ENCODE results near the gene NR1D1. TPM values are rescaled to one million over a fixed set of nuclear protein-coding genes. Genes with fewer than 3 reads are reported as not detected.

NR1D1 gene
- total RNA-seq, 1 experiment from 2014 or later = 63.7 TPM

DNA sequence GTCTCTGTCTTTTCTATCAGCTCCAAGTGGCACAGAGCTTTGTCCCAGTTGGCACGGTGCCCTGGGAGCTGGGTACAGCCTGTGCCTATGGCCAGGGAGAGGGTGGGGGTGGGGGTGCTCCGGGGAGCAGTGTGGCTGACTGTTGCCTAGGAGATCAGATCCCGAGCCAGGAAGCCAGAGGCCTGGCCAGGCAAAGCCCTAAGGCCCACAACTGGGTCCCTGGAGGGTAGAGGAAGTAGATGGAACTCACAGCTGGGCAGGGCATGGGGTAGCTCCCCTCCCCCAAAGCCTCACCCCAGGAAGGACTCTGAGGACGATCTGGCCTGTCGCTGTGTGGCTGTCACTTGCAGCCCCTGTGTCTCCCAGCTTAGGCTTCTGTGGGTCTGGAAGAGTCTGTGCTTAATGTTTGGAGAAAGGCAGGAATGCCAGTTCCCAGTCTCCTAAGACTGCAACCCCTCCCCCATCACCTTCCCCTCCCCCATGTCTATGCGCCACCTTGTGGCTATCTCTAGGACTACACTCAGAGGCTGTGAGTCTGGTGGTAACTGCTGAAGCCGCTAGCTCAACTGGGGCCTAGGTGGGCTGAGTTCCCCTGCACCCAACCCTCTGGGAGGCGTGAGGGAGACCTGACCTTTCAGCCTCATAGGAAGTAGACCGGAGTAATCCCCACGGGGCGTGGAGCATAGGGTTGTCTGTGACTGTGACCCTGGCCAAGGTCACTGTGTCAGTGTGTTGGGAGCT lies 25.0 kb downstream of the NR1D1 start:
- H3K4me2 ChIP-seq (ENCODE audit: low read length) = peak overlapping the region; percentile 57
- H3K27me3 ChIP-seq (ENCODE audit: insufficient read depth, low read length) = no peaks in the 10 kb centered on the region
- ChIA-PET RAD21 (ENCODE audit: low non-redundant PET in 1 of 2, low total read pairs in 2 of 2, uncharacterized antibody in 2 of 2, unreplicated experiment in 2 of 2) (interaction anchor here (0.6 to 1.4 kb wide), 5 partner anchors 21 to 40 kb away, joined by 3 to 6 read pairs (median 3); partner anchors contain the start of gene MED24 (in 1 of the 2)), CTCF (interaction anchor here (0.6 to 2.7 kb wide), 21 partner anchors 9 to 1942 kb away, joined by 3 to 36 read pairs (median 5); partner anchors contain the start of genes DNAJC7, MED24 and NR1D1), POLR2A (interaction anchor here (0.8 to 1.8 kb wide), 4 partner anchors 11 to 25 kb away, joined by 3 to 18 read pairs (median 5); partner anchors contain the start of genes MED24 and NR1D1)
- DNase-seq (ENCODE audit: low read depth, low spot score) (no peak), ATAC-seq (peak; percentile 76)
- peaks cover 50 to 52% of the 10 kb centered on the region in 2 experiments for H3K4me1 ChIP-seq (ENCODE audit: control insufficient read depth in 1 of 2, insufficient read depth in 2 of 2, low read length in 2 of 2)
- H3K9me2 ChIP-seq (ENCODE audit: insufficient read depth) = no peaks in the 10 kb centered on the region
- no peaks in the 10 kb centered on the region; the same call in 1 of the 2 replicates for H3K79me2 ChIP-seq (ENCODE audit: insufficient read depth, low read length)
- no peak overlapping the region for H2AFZ ChIP-seq (ENCODE audit: low read depth, low read length, poor library complexity, severe bottlenecking)
- H3K4me3 ChIP-seq (replicated peaks in 1 of 2; ENCODE audit: low read depth in 1 of 2, low read length in 2 of 2) = no peak overlapping the region
- peak overlapping the region; percentile 52; the same call in 1 of the 2 replicates for H3K27ac ChIP-seq (ENCODE audit: low read depth, low read length)
- no peaks in the 10 kb centered on the region for H3K36me3 ChIP-seq (ENCODE audit: control insufficient read depth in 1 of 2, insufficient read depth in 2 of 2, low read length in 2 of 2)
- no TSS peak for BruUV-seq (replicated peaks)
- TF ChIP-seq, protein P1, sequence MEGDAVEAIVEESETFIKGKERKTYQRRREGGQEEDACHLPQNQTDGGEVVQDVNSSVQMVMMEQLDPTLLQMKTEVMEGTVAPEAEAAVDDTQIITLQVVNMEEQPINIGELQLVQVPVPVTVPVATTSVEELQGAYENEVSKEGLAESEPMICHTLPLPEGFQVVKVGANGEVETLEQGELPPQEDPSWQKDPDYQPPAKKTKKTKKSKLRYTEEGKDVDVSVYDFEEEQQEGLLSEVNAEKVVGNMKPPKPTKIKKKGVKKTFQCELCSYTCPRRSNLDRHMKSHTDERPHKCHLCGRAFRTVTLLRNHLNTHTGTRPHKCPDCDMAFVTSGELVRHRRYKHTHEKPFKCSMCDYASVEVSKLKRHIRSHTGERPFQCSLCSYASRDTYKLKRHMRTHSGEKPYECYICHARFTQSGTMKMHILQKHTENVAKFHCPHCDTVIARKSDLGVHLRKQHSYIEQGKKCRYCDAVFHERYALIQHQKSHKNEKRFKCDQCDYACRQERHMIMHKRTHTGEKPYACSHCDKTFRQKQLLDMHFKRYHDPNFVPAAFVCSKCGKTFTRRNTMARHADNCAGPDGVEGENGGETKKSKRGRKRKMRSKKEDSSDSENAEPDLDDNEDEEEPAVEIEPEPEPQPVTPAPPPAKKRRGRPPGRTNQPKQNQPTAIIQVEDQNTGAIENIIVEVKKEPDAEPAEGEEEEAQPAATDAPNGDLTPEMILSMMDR (IDR thresholded peaks at IDR 0.05 in 2 of 3, conservative IDR thresholded peaks at IDR 0.05 in 1 of 3; ENCODE audit: borderline replicate concordance in 1 of 3, insufficient read depth in 1 of 3, low read depth in 2 of 3, low read length in 2 of 3) = peak in 2 of 3 experiments; percentile 90 to 91; a peak in 5 of 6 replicates
- TF ChIP-seq YY1 (IDR thresholded peaks at IDR 0.05; ENCODE audit: extremely low read depth, insufficient replicate concordance, low read depth, low read length) = peak; percentile 49
- TF ChIP-seq ZFX (IDR thresholded peaks at IDR 0.05) = no peak; the same call in 1 of the 2 replicates
- no peaks in the 10 kb centered on the region for H4K20me1 ChIP-seq (ENCODE audit: insufficient read depth)
- intact Hi-C loops (cut with micrococcal nuclease) = no loop called here
- H3K9ac ChIP-seq (ENCODE audit: low read length) = no peak overlapping the region
- H3K9me3 ChIP-seq (ENCODE audit: control insufficient read depth in 1 of 2, insufficient read depth in 1 of 2, low read depth in 1 of 2, low read length in 2 of 2) = no peaks in the 10 kb centered on the region

DNA sequence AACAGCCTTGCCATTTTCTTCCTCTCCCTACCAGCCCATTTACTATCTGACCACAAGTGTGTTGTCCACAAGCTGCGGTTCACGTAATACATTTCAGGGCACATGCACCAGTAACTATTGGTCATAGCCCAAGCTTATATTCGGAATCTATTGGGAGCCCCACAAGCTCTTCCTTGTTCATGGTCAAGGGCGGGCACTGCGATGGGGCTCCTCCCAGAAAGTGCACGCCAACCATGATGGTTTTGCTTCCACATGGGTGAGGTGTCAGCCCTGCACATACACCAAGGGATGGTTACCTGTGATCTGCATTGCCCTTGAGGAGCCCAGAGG lies 25.6 kb downstream of the NR1D1 start:
- ATAC-seq (no peak), DNase-seq (ENCODE audit: low read depth, low spot score) (no peak)
- ChIA-PET RAD21 (ENCODE audit: low non-redundant PET in 1 of 2, low total read pairs in 2 of 2, uncharacterized antibody in 2 of 2, unreplicated experiment in 2 of 2) (interaction anchor here in 1 of 2 experiments (1.4 kb wide), 1 partner anchor 39 kb away, joined by 6 read pairs; no protein-coding TSS in a partner anchor), POLR2A (interaction anchor here (0.6 to 1.8 kb wide), 4 partner anchors 21 to 46 kb away, joined by 3 to 18 read pairs (median 5); partner anchors contain the start of genes MED24 and NR1D1), CTCF (interaction anchor here (0.6 to 2.7 kb wide), 19 partner anchors 9 to 143 kb away, joined by 3 to 36 read pairs (median 5); partner anchors contain the start of genes MED24 and NR1D1)
- H3K27me3 ChIP-seq (ENCODE audit: insufficient read depth, low read length) = no peaks in the 10 kb centered on the region
- no peaks in the 10 kb centered on the region for H4K20me1 ChIP-seq (ENCODE audit: insufficient read depth)
- H2AFZ ChIP-seq (ENCODE audit: low read depth, low read length, poor library complexity, severe bottlenecking) = no peak overlapping the region
- peaks cover 55 to 57% of the 10 kb centered on the region in 2 experiments for H3K4me1 ChIP-seq (ENCODE audit: control insufficient read depth in 1 of 2, insufficient read depth in 2 of 2, low read length in 2 of 2)
- H3K9me3 ChIP-seq (ENCODE audit: control insufficient read depth in 1 of 2, insufficient read depth in 1 of 2, low read depth in 1 of 2, low read length in 2 of 2) = no peaks in the 10 kb centered on the region
- H3K36me3 ChIP-seq (ENCODE audit: control insufficient read depth in 1 of 2, insufficient read depth in 2 of 2, low read length in 2 of 2) = no peaks in the 10 kb centered on the region
- peak overlapping the region; percentile 57 for H3K4me2 ChIP-seq (ENCODE audit: low read length)
- no peak overlapping the region for H3K9ac ChIP-seq (ENCODE audit: low read length)
- no peaks in the 10 kb centered on the region for H3K9me2 ChIP-seq (ENCODE audit: insufficient read depth)
- peak overlapping the region; percentile 52; the same call in 1 of the 2 replicates for H3K27ac ChIP-seq (ENCODE audit: low read depth, low read length)
- BruUV-seq (replicated peaks) = no TSS peak
- intact Hi-C loops (cut with micrococcal nuclease) = no loop called here
- H3K4me3 ChIP-seq (replicated peaks in 1 of 2; ENCODE audit: low read depth in 1 of 2, low read length in 2 of 2) = no peak overlapping the region
- H3K79me2 ChIP-seq (ENCODE audit: insufficient read depth, low read length) = no peaks in the 10 kb centered on the region; the same call in 1 of the 2 replicates
- TF ChIP-seq POLR2AphosphoS5 (IDR thresholded peaks at IDR 0.05; ENCODE audit: low read depth, low read length) = no peak
- no peak for TF ChIP-seq CEBPB (IDR thresholded peaks at IDR 0.05; ENCODE audit: low read depth)
- no peak for TF ChIP-seq EZH2phosphoT487 (IDR thresholded peaks at IDR 0.05; ENCODE audit: borderline replicate concordance)
- TF ChIP-seq SRF (IDR thresholded peaks at IDR 0.05; ENCODE audit: low read depth) = no peak
- no peak for TF ChIP-seq CBX3 (IDR thresholded peaks at IDR 0.05; ENCODE audit: low read depth)
- TF ChIP-seq, protein P1 (IDR thresholded peaks at IDR 0.05 in 2 of 3, conservative IDR thresholded peaks at IDR 0.05 in 1 of 3; ENCODE audit: borderline replicate concordance in 1 of 3, insufficient read depth in 1 of 3, low read depth in 2 of 3, low read length in 2 of 3) = no peak
- TF ChIP-seq TCF7L2 (IDR thresholded peaks at IDR 0.05; ENCODE audit: borderline replicate concordance, extremely low read depth, insufficient read depth, insufficient read length) = no peak
- TF ChIP-seq ELF1 (IDR thresholded peaks at IDR 0.05; ENCODE audit: borderline replicate concordance, low read depth) = no peak
- TF ChIP-seq YY1 (IDR thresholded peaks at IDR 0.05; ENCODE audit: extremely low read depth, insufficient replicate concordance, low read depth, low read length) = no peak
- no peak for TF ChIP-seq ZFX (IDR thresholded peaks at IDR 0.05)
